ENCODE results near the gene TCFL5.
A peak's percentile ranks its signal among the peaks of the same experiment; 100 is the strongest.

- no peak for TF ChIP-seq POLR2A (IDR thresholded peaks at IDR 0.05)
- peak in 1 of 6 experiments; percentile 4 for TF ChIP-seq CTCF (IDR thresholded peaks at IDR 0.05)
Observed at GRCh38 chr20:62860391-62860923, 1.2 kb downstream of the TCFL5 start.

Measured in esophagus squamous epithelium (tissue), 4 donors.